Stimulated activated CD8-positive, alpha-beta memory T cell treated with anti-CD3 and anti-CD28 coated beads, Interleukin-4, amount 100 ng/mL, for 4 hours (primary cell): ENCODE measurements around the gene L3MBTL4.

Source experiments
- DNase-seq, 2 donors: peaks; one replicate each; pipeline ENCODE4 v3.0.0-alpha.2; 2020; ENCODE audit warnings: low read depth in 2 of 2, low spot score in 1 of 2

L3MBTL4 gene

GRCh38 chr18:6255886-6256285 lies 158.8 kb downstream of the L3MBTL4 start:
- DNase-seq = no peak

- DNase-seq = no peak
Observed at GRCh38 chr18:6255116-6255705, 159.5 kb downstream of the L3MBTL4 start.

GRCh38 chr18:6254456-6254855 lies 160.3 kb downstream of the L3MBTL4 start:
- DNase-seq = no peak

GRCh38 chr18:6251084-6251483 lies 163.6 kb downstream of the L3MBTL4 start:
- no peak for DNase-seq

- no peak for DNase-seq
Observed at GRCh38 chr18:6249788-6250187, 164.9 kb downstream of the L3MBTL4 start.

GRCh38 chr18:6249170-6249569 lies 165.5 kb downstream of the L3MBTL4 start:
- DNase-seq = no peak

- DNase-seq = no peak
Observed at GRCh38 chr18:6248017-6248416, 166.7 kb downstream of the L3MBTL4 start.

- no peak for DNase-seq
Observed at GRCh38 chr18:6242004-6242403, 172.7 kb downstream of the L3MBTL4 start.

- DNase-seq = no peak
Observed at GRCh38 chr18:6239716-6240115, 175.0 kb downstream of the L3MBTL4 start.

- no peak for DNase-seq
Observed at GRCh38 chr18:6236258-6236657, 178.5 kb downstream of the L3MBTL4 start.

GRCh38 chr18:6222271-6222670 lies 192.4 kb downstream of the L3MBTL4 start:
- DNase-seq = no peak

GRCh38 chr18:6221602-6222014 lies 193.1 kb downstream of the L3MBTL4 start:
- no peak for DNase-seq

GRCh38 chr18:6220129-6220528 lies 194.6 kb downstream of the L3MBTL4 start:
- no peak for DNase-seq

- no peak for DNase-seq
Observed at GRCh38 chr18:6219116-6219717, 195.5 kb downstream of the L3MBTL4 start.

GRCh38 chr18:6215888-6216287 lies 198.8 kb downstream of the L3MBTL4 start:
- DNase-seq = no peak

- DNase-seq = no peak
Observed at GRCh38 chr18:6211174-6211504, 203.6 kb downstream of the L3MBTL4 start.

GRCh38 chr18:6210349-6211173 lies 204.2 kb downstream of the L3MBTL4 start:
- DNase-seq = no peak

- DNase-seq = no peak
Observed at GRCh38 chr18:6207941-6208340, 206.8 kb downstream of the L3MBTL4 start.

GRCh38 chr18:6207116-6207515 lies 207.6 kb downstream of the L3MBTL4 start:
- no peak for DNase-seq

- no peak for DNase-seq
Observed at GRCh38 chr18:6205706-6206105, 209.0 kb downstream of the L3MBTL4 start.

- no peak for DNase-seq
Observed at GRCh38 chr18:6204476-6204875, 210.2 kb downstream of the L3MBTL4 start.

- no peak for DNase-seq
Observed at GRCh38 chr18:6203791-6204190, 210.9 kb downstream of the L3MBTL4 start.
